ENCODE data around the gene MRC1.

Gene MRC1

DNA sequence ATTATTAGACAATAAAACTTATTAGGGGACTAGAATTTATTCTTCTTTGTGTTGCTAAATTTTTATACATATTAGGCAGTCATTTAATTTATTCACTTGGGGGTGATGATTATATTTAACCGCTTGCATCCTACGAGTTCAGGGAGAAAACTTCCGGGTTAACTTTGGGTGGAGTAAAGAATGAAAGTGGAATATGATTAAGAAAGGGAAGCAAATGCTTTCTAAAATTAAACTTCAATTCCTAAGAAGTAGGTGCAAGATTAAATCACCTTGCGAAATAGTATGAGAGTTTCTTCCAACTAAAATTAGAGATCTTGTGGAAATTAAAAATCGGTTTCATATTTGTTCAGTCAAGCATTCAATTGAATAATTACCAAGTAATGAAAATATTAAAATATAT lies 33.5 kb downstream of the MRC1 start:
- no peaks in the 10 kb centered on the region for H3K4me1 ChIP-seq (ENCODE audit: insufficient read depth, low read length, poor library complexity, severe bottlenecking)
- no peaks in the 10 kb centered on the region for H3F3A ChIP-seq (ENCODE audit: low read depth)
- TF ChIP-seq, protein P1, sequence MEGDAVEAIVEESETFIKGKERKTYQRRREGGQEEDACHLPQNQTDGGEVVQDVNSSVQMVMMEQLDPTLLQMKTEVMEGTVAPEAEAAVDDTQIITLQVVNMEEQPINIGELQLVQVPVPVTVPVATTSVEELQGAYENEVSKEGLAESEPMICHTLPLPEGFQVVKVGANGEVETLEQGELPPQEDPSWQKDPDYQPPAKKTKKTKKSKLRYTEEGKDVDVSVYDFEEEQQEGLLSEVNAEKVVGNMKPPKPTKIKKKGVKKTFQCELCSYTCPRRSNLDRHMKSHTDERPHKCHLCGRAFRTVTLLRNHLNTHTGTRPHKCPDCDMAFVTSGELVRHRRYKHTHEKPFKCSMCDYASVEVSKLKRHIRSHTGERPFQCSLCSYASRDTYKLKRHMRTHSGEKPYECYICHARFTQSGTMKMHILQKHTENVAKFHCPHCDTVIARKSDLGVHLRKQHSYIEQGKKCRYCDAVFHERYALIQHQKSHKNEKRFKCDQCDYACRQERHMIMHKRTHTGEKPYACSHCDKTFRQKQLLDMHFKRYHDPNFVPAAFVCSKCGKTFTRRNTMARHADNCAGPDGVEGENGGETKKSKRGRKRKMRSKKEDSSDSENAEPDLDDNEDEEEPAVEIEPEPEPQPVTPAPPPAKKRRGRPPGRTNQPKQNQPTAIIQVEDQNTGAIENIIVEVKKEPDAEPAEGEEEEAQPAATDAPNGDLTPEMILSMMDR (conservative IDR thresholded peaks at IDR 0.05; ENCODE audit: low read length), result no peak
- H3K79me2 ChIP-seq (ENCODE audit: insufficient read depth, low read length), result no peaks in the 10 kb centered on the region
- H2AFZ ChIP-seq (ENCODE audit: low read length), result no peak overlapping the region
- H3K36me3 ChIP-seq (ENCODE audit: insufficient read depth, low read length), result no peaks in the 10 kb centered on the region
- H3K4me3 ChIP-seq (ENCODE audit: low read length, poor library complexity, severe bottlenecking), result no peak overlapping the region
- no peak overlapping the region for H3K9ac ChIP-seq (ENCODE audit: low read depth, low read length, poor library complexity, severe bottlenecking)
- H3K9me3 ChIP-seq (ENCODE audit: insufficient read depth, low read depth, low read length), result no peaks in the 10 kb centered on the region
- no peak overlapping the region for H3K4me2 ChIP-seq (ENCODE audit: low read depth, low read length, poor library complexity, severe bottlenecking)
- H4K20me1 ChIP-seq (ENCODE audit: insufficient read depth, low read length, poor library complexity, severe bottlenecking), result no peaks in the 10 kb centered on the region
- H3K9me2 ChIP-seq (replicated peaks; ENCODE audit: low read depth, low read length), result no peaks in the 10 kb centered on the region
- H3K27me3 ChIP-seq (ENCODE audit: insufficient read depth, low read length, poor library complexity, severe bottlenecking), result no peaks in the 10 kb centered on the region

DNA sequence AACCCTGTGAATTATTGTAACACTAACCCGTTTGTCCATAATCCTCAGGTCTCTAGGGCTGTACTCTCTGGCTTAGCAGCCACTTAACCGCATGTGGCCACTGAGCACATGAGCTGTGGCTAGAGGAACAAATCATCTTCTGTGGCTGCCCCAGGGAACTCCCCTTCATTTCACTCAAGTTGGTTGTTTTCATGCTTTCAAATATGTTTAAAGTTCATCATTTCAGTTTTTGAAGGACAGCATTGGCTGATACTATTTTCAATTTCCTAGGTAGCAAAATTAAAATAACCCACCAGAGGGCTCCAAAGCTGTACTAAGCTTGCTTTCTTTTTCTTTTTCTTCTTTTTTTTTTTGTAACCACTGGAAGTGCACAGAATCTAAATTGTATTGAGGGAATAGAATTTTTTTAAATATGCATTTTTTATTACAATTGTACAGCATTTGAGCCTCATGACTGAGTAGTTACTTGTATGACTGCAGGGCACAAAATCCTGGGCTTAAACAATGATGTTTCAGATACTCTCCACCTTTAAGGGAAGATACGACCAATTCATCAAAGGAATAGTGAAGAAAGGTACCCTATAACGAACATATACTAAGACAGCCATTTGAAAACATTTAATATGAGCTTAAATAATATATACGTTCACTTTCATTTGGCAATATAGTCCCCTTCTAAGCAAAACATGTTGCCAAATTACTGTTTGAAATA lies 38.6 kb downstream of the MRC1 start:
- peaks cover 20% of the 10 kb centered on the region for H3K4me1 ChIP-seq (ENCODE audit: insufficient read depth, low read length, poor library complexity, severe bottlenecking)
- H3K4me3 ChIP-seq (ENCODE audit: low read length, poor library complexity, severe bottlenecking), result no peak overlapping the region
- H2AFZ ChIP-seq (ENCODE audit: low read length), result peak overlapping the region; percentile 85
- no peaks in the 10 kb centered on the region for H3K79me2 ChIP-seq (ENCODE audit: insufficient read depth, low read length)
- no peaks in the 10 kb centered on the region for H3K27me3 ChIP-seq (ENCODE audit: insufficient read depth, low read length, poor library complexity, severe bottlenecking)
- H4K20me1 ChIP-seq (ENCODE audit: insufficient read depth, low read length, poor library complexity, severe bottlenecking), result no peaks in the 10 kb centered on the region
- H3K36me3 ChIP-seq (ENCODE audit: insufficient read depth, low read length), result no peaks in the 10 kb centered on the region
- H3K9ac ChIP-seq (ENCODE audit: low read depth, low read length, poor library complexity, severe bottlenecking), result no peak overlapping the region
- no peaks in the 10 kb centered on the region for H3K9me3 ChIP-seq (ENCODE audit: insufficient read depth, low read depth, low read length)
- no peaks in the 10 kb centered on the region for H3F3A ChIP-seq (ENCODE audit: low read depth)
- TF ChIP-seq, protein P1 (conservative IDR thresholded peaks at IDR 0.05; ENCODE audit: low read length), result peak; percentile 74
- TF ChIP-seq EZH2phosphoT487 (IDR thresholded peaks at IDR 0.05; ENCODE audit: borderline replicate concordance), result no peak
- no peak overlapping the region for H3K4me2 ChIP-seq (ENCODE audit: low read depth, low read length, poor library complexity, severe bottlenecking)
- no peaks in the 10 kb centered on the region for H3K9me2 ChIP-seq (replicated peaks; ENCODE audit: low read depth, low read length)

DNA sequence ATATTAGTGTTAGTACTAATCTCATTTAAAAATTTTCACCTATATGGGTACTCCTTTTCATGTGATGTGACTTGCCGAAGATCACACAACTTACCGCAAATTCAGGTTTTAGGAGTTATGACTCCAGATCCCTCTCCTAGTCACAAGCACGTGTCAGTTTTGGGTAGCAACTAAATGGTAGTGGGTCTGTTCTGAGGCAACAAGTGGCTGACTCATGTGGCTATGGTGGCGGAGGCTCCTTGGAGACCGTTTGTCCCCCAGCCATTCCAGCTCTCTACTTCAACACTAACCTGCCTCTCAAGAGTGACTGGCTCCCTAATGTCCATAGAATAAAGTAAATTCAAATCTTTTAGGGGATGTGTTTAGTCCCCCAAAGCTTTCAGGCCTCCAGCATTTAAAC lies 39.5 kb downstream of the MRC1 start:
- Histone ChIP-seq H3K9ac (ENCODE audit: low read depth, low read length, poor library complexity, severe bottlenecking) (no peak overlapping the region), H3F3A (ENCODE audit: low read depth) (no peaks in the 10 kb centered on the region), H3K4me3 (ENCODE audit: low read length, poor library complexity, severe bottlenecking) (no peak overlapping the region), H3K4me1 (ENCODE audit: insufficient read depth, low read length, poor library complexity, severe bottlenecking) (peaks cover 20% of the 10 kb centered on the region), H4K20me1 (ENCODE audit: insufficient read depth, low read length, poor library complexity, severe bottlenecking) (no peaks in the 10 kb centered on the region), H3K79me2 (ENCODE audit: insufficient read depth, low read length) (no peaks in the 10 kb centered on the region), H3K36me3 (ENCODE audit: insufficient read depth, low read length) (no peaks in the 10 kb centered on the region), H3K9me2 (replicated peaks; ENCODE audit: low read depth, low read length) (no peaks in the 10 kb centered on the region), H3K27me3 (ENCODE audit: insufficient read depth, low read length, poor library complexity, severe bottlenecking) (no peaks in the 10 kb centered on the region), H3K9me3 (ENCODE audit: insufficient read depth, low read depth, low read length) (no peaks in the 10 kb centered on the region), H2AFZ (ENCODE audit: low read length) (peak overlapping the region; percentile 33; the same call in 1 of the 2 replicates), H3K4me2 (ENCODE audit: low read depth, low read length, poor library complexity, severe bottlenecking) (no peak overlapping the region)
- TF ChIP-seq EZH2phosphoT487 (IDR thresholded peaks at IDR 0.05; ENCODE audit: borderline replicate concordance), result no peak
- TF ChIP-seq, protein P1 (conservative IDR thresholded peaks at IDR 0.05; ENCODE audit: low read length), result no peak

All from Loucy (cell line).